Muscle of back (tissue), 11 donors: Measurements from ENCODE around the gene BICD2. TPM values are rescaled to one million over a fixed set of nuclear protein-coding genes. Genes with fewer than 3 reads are reported as not detected.
A peak's percentile ranks its signal among the peaks of the same experiment; 100 is the strongest.

Experiments
- DNase-seq, 3 donors: peaks; one replicate each; pipeline versions ENCODE4 v3.0.0 to v3.0.0-alpha.2; 2013
- polyA plus RNA-seq, 10 donors: library from polyadenylated mRNA; unstranded; fragments of 120-200 nt; gene quantifications; one replicate each; pipeline ENCODE4 v1.2.1, GENCODE V29; 2013; ENCODE audit not compliant: insufficient read length in 10 of 10

Gene BICD2
- polyA plus RNA-seq, 10 donors = 25.8 to 34.2 (median 28.5) TPM

DNA sequence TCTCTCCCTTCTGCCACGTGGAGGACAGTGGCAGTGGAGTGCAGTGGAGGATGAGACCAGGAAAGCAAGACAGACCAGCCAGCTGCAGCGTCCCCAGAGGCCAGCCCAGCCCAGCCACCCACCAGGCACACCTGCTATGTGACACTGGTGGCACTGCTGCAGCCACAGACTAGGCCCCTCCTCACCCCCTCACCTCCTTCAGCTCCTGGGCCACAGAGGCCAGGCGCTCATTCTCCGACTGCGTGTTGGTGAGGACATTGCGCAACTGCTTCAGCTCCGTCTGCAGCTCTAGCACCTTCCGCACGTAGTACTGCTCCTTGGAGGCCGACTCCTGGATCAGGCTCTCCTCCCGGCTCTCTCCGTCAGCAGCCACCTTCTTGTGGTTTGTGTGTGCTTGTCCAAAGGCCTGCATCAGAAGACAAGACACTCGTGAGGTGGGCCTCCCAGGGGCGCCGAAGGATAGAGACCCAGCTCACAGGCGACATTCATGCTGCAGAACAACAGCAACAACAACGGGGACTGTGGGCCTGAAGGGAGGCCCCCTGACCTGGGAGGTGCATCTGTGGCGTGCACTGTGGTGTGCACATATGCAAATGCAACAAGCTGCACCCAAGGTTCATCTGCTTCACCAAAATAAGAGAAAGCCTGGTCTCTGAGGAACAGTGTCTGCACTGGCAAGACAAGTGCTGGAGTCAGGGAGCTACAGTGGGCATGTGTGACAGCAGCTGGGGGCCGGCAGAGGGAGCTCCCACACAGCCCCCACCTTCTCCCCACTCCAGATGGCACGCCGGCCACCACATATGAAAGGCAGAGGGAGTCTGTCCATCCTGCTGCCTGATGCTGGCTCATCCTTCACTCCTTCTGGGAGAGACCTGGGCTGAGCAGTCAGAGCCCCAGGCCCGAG is 35.5 kb downstream of the BICD2 start:
- DNase-seq = peak in 1 of 3 donors; percentile 32

- DNase-seq = no peak
These were observed 36.6 kb downstream of the BICD2 start for GRCh38 chr9:92727716-92728700.

GRCh38 chr9:92726971-92727715 is 37.5 kb downstream of the BICD2 start:
- DNase-seq = peak in 1 of 3 donors; percentile 49

DNA sequence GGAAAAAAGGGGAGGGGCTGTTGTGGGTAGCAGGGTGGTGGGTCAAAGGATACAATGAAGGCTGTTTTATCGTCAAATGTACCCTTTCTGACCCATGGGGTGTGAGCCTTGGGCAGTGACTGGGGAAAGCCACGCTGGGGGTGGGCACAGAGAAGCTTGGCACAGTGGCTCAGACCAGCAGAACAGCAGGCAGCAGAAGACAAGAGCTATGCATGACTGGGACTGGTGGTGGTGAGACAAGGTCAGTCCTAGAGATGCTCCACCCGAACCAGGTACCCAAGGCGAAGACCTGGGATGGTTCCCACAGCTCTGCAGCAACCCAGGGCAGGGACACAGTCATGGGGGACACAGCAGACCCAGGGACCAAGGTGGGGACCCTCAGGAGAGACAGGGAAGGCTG is 38.3 kb downstream of the BICD2 start:
- no peak for DNase-seq

- DNase-seq = no peak
These were observed 38.9 kb downstream of the BICD2 start for GRCh38 chr9:92725766-92726165.

- no peak for DNase-seq
These were observed 39.4 kb downstream of the BICD2 start for GRCh38 chr9:92725266-92725545.

GRCh38 chr9:92724528-92725265 is 39.9 kb downstream of the BICD2 start:
- no peak for DNase-seq

- DNase-seq = no peak
These were observed 40.8 kb downstream of the BICD2 start for GRCh38 chr9:92723801-92724323.

DNA sequence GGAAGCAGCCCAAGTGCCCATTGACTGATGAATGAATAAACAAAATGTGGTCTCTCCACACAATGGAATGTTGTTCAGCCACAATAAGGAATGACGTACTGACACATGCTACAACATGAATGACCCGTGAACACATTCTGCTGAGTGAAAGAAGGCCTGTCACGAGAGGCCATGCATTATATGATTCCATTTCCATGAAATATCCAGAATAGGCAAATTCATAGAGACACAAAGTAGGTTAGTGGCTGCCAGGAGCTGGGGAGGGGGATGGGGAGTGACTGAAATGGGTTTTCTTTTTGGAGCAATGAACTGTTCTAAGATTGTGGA is 41.4 kb downstream of the BICD2 start:
- DNase-seq = no peak

- DNase-seq = no peak
These were observed 42.0 kb downstream of the BICD2 start for GRCh38 chr9:92722386-92723298.

GRCh38 chr9:92721548-92721947 is 43.1 kb downstream of the BICD2 start:
- DNase-seq = no peak

GRCh38 chr9:92720807-92721535 is 43.7 kb downstream of the BICD2 start:
- no peak for DNase-seq

- DNase-seq = no peak
These were observed 44.3 kb downstream of the BICD2 start for GRCh38 chr9:92720209-92720765.

DNA sequence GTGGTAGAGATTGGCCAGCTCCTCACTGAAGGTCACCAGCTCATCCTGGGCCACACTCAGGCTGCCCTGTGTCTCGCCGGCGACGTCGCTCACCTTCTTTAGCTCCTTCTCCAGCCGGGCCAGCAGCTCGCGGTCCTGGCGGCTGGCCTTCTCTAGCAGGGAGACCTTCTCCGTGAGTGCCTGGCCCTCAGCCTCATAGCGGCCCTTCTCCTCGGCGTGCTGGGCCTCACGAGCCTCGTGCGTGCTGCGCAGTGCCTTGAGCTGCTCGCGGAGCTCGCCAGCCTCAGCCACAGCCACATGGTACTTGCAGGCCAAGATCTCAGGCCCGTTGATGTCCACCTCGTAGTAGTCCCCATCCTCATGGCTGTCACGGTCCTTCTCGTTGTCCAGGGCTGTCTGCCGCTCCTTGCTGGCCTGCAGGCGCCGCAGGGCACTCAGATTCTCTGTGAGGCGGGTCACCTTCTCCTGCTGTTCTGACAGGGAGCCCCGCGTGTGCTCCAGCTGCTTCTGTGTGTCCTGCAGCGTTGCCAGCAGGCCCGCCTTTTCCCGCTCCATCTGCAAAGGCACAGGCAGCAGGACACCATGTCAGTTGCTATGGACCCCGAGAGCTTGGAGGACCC is 45.5 kb downstream of the BICD2 start:
- DNase-seq = no peak

DNA sequence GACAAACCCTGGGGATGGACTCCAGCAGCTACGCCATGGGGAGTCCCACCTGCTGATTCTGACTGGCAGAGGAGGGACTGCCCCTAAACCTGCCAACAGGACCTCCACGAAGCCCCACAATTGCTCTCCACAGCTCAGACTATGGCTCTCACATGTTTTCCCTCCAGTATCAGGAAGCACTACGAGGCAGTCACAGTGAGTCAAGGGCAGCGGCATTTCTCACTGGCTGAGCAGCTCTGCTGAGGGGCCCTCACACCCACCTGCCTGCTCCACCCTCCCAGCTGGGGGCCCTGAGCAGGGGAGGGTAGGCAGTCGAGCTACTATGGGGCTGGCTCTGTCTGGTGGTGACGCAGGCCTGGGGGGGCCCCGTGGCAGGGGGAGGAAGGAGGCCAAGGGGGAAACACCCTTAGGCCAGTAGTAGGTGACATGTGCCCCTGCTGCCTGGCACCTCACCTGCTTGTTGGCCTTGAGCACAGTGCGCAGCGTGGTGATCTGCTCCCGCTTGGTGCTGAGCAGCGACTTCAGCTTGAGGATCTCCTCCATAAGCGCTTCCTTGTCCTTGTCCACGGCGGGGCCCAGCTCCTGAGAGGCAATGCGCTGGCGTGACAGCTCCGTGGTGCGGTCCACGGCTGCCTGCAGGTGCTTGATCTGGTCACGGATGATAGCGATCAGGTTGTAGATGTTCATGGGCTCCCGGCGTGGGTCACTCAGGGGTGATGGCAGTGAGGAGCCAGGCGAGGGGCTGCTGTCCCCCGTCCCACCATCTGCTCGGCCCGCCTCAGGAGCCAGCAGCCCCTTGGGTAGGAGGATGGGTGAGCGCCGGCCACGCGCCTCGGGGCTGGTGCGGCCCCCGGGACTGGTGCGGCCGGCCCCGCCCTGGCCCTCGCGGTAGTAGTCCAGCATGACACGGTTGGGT is 46.3 kb downstream of the BICD2 start:
- DNase-seq = no peak

GRCh38 chr9:92717201-92718085 is 47.2 kb downstream of the BICD2 start:
- DNase-seq = no peak
